Measurements from ENCODE around the gene CLEC3B. TPM values are rescaled to one million over a fixed set of nuclear protein-coding genes. Genes with fewer than 3 reads are reported as not detected.

Gene CLEC3B
- total and polyA plus RNA-seq, 2 donors (not counting 1 experiment from before 2014, with no cell fraction given): 0.82 TPM; not detected in 1

DNA sequence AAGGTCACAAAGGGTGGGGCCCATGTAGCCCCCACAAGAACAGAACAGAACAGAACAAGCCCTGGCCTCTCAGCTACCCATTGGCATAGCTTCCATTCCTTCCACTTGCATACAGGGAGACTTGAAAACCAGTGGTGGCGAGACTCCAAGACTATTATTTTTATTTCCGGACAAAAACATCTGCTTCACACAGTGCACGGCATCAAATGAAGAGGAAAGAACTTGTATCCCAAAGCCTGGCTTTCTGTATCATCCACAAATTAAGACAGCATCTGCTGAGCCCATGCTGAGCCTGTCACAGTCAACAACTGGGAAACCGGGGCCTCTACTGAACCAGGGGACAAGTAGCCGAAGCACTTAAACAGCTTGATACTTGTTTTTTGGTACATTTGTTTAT lies 56.0 kb downstream of the CLEC3B start:
- intact Hi-C loops (cut with micrococcal nuclease): no loop called here
- no peak overlapping the region for H3K4me3 Mint-ChIP-seq
- no peaks in the 10 kb centered on the region for H3K9me3 Mint-ChIP-seq (ENCODE audit: insufficient read depth)
- Histone ChIP-seq H3K9me3 (ENCODE audit: control extremely low read depth in 1 of 3, control insufficient read depth in 2 of 3, insufficient read depth in 1 of 3, low read length in 2 of 3) (no peaks in the 10 kb centered on the region), H3K9ac (ENCODE audit: low read length) (no peak overlapping the region), H3K36me3 (replicated peaks in 1 of 2; ENCODE audit: control extremely low read depth in 1 of 2, control insufficient read depth in 1 of 2, extremely low read depth in 1 of 2, insufficient read depth in 2 of 2, low read length in 1 of 2) (no peaks in the 10 kb centered on the region), H3K79me2 (ENCODE audit: control insufficient read depth, insufficient read depth, low read length) (no peaks in the 10 kb centered on the region), H4K20me1 (ENCODE audit: control insufficient read depth, insufficient read depth, low read length, poor library complexity, severe bottlenecking) (no peaks in the 10 kb centered on the region), H2AFZ (ENCODE audit: insufficient read depth, low read depth, low read length, poor library complexity, severe bottlenecking) (no peak overlapping the region), H3K27me3 (replicated peaks in 1 of 4; ENCODE audit: control extremely low read depth in 1 of 4, control insufficient read depth in 3 of 4, insufficient read depth in 4 of 4, low read length in 3 of 4) (peaks cover 0 to under 1% (median 0%) of the 10 kb centered on the region in 4 experiments), H3K27ac (ENCODE audit: low read length in 2 of 2) (no peak overlapping the region), H3K4me2 (replicated peaks; ENCODE audit: low read depth, low read length, poor library complexity, severe bottlenecking) (no peak overlapping the region), H3K4me3 (ENCODE audit: control extremely low read depth in 1 of 5, extremely low read depth in 1 of 5, insufficient read depth in 1 of 5, low read depth in 2 of 5, low read length in 4 of 5) (no peak overlapping the region), H3K4me1 (ENCODE audit: control insufficient read depth in 2 of 2, insufficient read depth in 2 of 2, low read length in 2 of 2) (no peaks in the 10 kb centered on the region)
- ChIA-PET CTCF (interaction anchor here (0.9 kb wide), 1 partner anchor 10 kb away, joined by 3 read pairs; no protein-coding TSS in a partner anchor), POLR2A (no interaction called here)
- 84% methylated on average over 3 of the region's 5 CpGs for WGBS (ENCODE audit: insufficient coverage)
- DNase-seq: no peak
- TF ChIP-seq, protein P1, sequence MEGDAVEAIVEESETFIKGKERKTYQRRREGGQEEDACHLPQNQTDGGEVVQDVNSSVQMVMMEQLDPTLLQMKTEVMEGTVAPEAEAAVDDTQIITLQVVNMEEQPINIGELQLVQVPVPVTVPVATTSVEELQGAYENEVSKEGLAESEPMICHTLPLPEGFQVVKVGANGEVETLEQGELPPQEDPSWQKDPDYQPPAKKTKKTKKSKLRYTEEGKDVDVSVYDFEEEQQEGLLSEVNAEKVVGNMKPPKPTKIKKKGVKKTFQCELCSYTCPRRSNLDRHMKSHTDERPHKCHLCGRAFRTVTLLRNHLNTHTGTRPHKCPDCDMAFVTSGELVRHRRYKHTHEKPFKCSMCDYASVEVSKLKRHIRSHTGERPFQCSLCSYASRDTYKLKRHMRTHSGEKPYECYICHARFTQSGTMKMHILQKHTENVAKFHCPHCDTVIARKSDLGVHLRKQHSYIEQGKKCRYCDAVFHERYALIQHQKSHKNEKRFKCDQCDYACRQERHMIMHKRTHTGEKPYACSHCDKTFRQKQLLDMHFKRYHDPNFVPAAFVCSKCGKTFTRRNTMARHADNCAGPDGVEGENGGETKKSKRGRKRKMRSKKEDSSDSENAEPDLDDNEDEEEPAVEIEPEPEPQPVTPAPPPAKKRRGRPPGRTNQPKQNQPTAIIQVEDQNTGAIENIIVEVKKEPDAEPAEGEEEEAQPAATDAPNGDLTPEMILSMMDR (IDR thresholded peaks at IDR 0.05): no peak
- TF ChIP-seq EZH2 (IDR thresholded peaks at IDR 0.05; ENCODE audit: borderline replicate concordance, insufficient read depth, low read depth, low read length, poor library complexity, severe bottlenecking): no peak
- no peak overlapping the region for H3K27ac Mint-ChIP-seq
- no peak for ATAC-seq (ENCODE audit: low read depth)
- H3K27me3 Mint-ChIP-seq: peaks cover 11% of the 10 kb centered on the region
- no peaks in the 10 kb centered on the region for H3K4me1 Mint-ChIP-seq

GRCh38 chr3:45083023-45083422 lies 56.9 kb downstream of the CLEC3B start:
- TF ChIP-seq, protein P1 (IDR thresholded peaks at IDR 0.05): no peak
- no peak for TF ChIP-seq EZH2 (IDR thresholded peaks at IDR 0.05; ENCODE audit: borderline replicate concordance, insufficient read depth, low read depth, low read length, poor library complexity, severe bottlenecking)
- ATAC-seq (ENCODE audit: low read depth) (no peak), DNase-seq (no peak)
- Mint-ChIP-seq H3K27me3 (peaks cover 12% of the 10 kb centered on the region), H3K9me3 (ENCODE audit: insufficient read depth) (no peaks in the 10 kb centered on the region), H3K4me1 (no peaks in the 10 kb centered on the region), H3K27ac (no peak overlapping the region), H3K4me3 (no peak overlapping the region)
- CTCF ChIA-PET: no interaction called here
- no peak overlapping the region for H2AFZ ChIP-seq (ENCODE audit: insufficient read depth, low read depth, low read length, poor library complexity, severe bottlenecking)
- no peak overlapping the region for H3K9ac ChIP-seq (ENCODE audit: low read length)
- H3K27ac ChIP-seq (ENCODE audit: low read length in 2 of 2): no peak overlapping the region
- no peaks in the 10 kb centered on the region for H3K79me2 ChIP-seq (ENCODE audit: control insufficient read depth, insufficient read depth, low read length)
- H3K4me1 ChIP-seq (ENCODE audit: control insufficient read depth in 2 of 2, insufficient read depth in 2 of 2, low read length in 2 of 2): no peaks in the 10 kb centered on the region
- 78% methylated on average over 5 of the region's 6 CpGs for WGBS (ENCODE audit: insufficient coverage)
- H3K9me3 ChIP-seq (ENCODE audit: control extremely low read depth in 1 of 3, control insufficient read depth in 2 of 3, insufficient read depth in 1 of 3, low read length in 2 of 3): no peaks in the 10 kb centered on the region
- intact Hi-C loops (cut with micrococcal nuclease): no loop called here
- H3K4me3 ChIP-seq (ENCODE audit: control extremely low read depth in 1 of 5, extremely low read depth in 1 of 5, insufficient read depth in 1 of 5, low read depth in 2 of 5, low read length in 4 of 5): no peak overlapping the region
- H3K27me3 ChIP-seq (replicated peaks in 1 of 4; ENCODE audit: control extremely low read depth in 1 of 4, control insufficient read depth in 3 of 4, insufficient read depth in 4 of 4, low read length in 3 of 4): peaks cover 0 to 3% (median 0%) of the 10 kb centered on the region in 4 experiments
- POLR2A ChIA-PET: no interaction called here
- H3K36me3 ChIP-seq (replicated peaks in 1 of 2; ENCODE audit: control extremely low read depth in 1 of 2, control insufficient read depth in 1 of 2, extremely low read depth in 1 of 2, insufficient read depth in 2 of 2, low read length in 1 of 2): no peaks in the 10 kb centered on the region
- H4K20me1 ChIP-seq (ENCODE audit: control insufficient read depth, insufficient read depth, low read length, poor library complexity, severe bottlenecking): no peaks in the 10 kb centered on the region
- no peak overlapping the region for H3K4me2 ChIP-seq (replicated peaks; ENCODE audit: low read depth, low read length, poor library complexity, severe bottlenecking)

Data from B cell (primary cell).